A204.1 (cell line): ENCODE data around the gene HDDC2.

ENCODE experiments used
- FAIRE-seq: peaks from 2 replicates; lab custom pipeline; 2012; peaks lifted over from hg19 to GRCh38; lab: Jason Lieb, UNC

HDDC2 gene

GRCh38 chr6:125233202-125233601, 68.6 kb downstream of the HDDC2 start:
- no peak for FAIRE-seq

- FAIRE-seq: no peak
Observed at GRCh38 chr6:125232466-125232865, 69.3 kb downstream of the HDDC2 start.

- no peak for FAIRE-seq
Observed at GRCh38 chr6:125231574-125232343, 70.0 kb downstream of the HDDC2 start.

- no peak for FAIRE-seq
Observed at GRCh38 chr6:125231133-125231532, 70.6 kb downstream of the HDDC2 start.

- FAIRE-seq: no peak
Observed at GRCh38 chr6:125230674-125231073, 71.1 kb downstream of the HDDC2 start.

GRCh38 chr6:125228981-125229479, 72.7 kb downstream of the HDDC2 start:
- FAIRE-seq: no peak

GRCh38 chr6:125227244-125227643, 74.5 kb downstream of the HDDC2 start:
- FAIRE-seq: no peak
